Loucy (cell line): Measurements from ENCODE around the gene AAMP.

Experiments used
- EZH2phosphoT487 ChIP-seq: fragments of 200-600 bp; IDR thresholded peaks from 2 replicates; pipeline ENCODE4 v1.6.1; 2018; ENCODE audit warnings: antibody characterized with exemption, mild to moderate bottlenecking, moderate library complexity, borderline replicate concordance
- TF ChIP-seq, protein P1 (sequence below): fragments of 200-600 bp; sonication (generic); conservative IDR thresholded peaks from 2 replicates; pipeline ENCODE4 v1.5.1; 2014; ENCODE audit warnings: mild to moderate bottlenecking, antibody characterized with exemption, low read length

DNA sequence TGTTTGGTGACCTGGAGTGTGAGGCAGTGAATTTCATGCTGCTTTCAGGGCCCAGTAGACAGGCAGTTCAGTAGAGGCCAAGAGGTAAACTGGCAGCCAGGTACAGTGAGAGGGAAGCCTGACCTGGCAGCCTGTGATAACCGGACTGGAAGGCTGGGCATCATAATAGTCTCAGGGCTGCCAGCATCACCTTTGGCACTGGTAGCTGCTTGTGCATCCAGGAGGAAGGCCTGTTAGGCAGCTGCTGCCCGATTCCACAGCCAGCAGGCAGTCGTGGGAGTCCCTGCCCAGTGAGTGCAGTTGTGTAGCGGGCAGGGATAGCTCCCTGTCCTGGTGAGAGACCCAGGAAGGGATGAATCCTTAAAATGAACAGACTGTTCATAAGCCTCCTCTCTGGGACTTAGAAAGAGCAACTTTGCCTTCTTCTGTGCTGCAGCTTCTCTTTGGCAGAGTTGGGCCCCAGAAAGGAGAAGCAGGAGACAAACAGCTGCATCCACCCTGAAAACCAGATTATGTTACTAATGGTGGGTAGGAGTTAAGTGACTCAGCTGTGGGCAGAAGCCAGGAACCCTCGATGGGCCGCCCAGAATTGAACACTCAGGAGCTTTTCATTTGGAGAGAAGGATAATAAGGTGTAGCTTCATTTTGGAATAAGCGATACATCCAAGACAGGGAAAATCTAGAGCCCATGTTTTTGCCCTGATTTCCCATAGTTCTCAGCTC lies 17.3 kb downstream of the AAMP start:
- TF ChIP-seq, protein P1, sequence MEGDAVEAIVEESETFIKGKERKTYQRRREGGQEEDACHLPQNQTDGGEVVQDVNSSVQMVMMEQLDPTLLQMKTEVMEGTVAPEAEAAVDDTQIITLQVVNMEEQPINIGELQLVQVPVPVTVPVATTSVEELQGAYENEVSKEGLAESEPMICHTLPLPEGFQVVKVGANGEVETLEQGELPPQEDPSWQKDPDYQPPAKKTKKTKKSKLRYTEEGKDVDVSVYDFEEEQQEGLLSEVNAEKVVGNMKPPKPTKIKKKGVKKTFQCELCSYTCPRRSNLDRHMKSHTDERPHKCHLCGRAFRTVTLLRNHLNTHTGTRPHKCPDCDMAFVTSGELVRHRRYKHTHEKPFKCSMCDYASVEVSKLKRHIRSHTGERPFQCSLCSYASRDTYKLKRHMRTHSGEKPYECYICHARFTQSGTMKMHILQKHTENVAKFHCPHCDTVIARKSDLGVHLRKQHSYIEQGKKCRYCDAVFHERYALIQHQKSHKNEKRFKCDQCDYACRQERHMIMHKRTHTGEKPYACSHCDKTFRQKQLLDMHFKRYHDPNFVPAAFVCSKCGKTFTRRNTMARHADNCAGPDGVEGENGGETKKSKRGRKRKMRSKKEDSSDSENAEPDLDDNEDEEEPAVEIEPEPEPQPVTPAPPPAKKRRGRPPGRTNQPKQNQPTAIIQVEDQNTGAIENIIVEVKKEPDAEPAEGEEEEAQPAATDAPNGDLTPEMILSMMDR, result no peak
- no peak for TF ChIP-seq EZH2phosphoT487
